Superior temporal gyrus (tissue), 1 donor: ENCODE results near the gene KAZN.

ENCODE experiments used
- DNase-seq: peaks from one replicate; pipeline ENCODE4 v3.0.0-alpha.2; 2016; ENCODE audit errors: extremely low spot score

The KAZN gene

DNA sequence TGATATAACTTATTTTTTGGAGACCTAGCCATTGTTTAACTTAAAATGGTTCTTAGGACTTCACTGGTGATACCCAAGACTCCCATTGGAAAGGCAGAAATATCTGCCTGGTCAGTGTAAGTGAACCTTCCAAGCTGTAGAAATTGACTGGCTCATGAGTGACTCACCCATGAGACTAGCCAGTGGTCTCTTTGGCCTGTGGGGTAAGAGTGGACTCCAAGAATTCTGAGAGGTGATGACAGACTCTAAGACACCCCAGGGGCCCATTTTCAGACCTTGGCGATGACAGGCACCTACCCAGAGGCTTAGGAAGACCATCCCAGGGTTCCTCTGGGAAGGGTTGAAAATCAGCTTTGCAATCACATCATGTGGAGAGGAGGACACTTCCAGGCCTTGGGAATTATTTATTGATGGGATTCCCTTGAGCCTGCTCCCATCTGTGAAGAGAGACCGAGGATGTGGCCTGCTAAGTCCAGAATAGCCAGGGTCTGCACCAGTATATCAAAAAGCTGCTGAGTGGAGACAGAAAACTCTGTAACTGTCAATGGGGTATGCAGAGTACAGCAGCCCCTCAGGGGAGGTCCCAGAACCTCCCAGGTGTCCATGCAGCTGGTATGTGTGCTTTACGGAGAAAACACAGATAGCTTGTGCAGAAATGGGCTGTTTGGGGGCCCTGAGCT is 78.9 kb downstream of the KAZN start:
- no peak for DNase-seq

DNA sequence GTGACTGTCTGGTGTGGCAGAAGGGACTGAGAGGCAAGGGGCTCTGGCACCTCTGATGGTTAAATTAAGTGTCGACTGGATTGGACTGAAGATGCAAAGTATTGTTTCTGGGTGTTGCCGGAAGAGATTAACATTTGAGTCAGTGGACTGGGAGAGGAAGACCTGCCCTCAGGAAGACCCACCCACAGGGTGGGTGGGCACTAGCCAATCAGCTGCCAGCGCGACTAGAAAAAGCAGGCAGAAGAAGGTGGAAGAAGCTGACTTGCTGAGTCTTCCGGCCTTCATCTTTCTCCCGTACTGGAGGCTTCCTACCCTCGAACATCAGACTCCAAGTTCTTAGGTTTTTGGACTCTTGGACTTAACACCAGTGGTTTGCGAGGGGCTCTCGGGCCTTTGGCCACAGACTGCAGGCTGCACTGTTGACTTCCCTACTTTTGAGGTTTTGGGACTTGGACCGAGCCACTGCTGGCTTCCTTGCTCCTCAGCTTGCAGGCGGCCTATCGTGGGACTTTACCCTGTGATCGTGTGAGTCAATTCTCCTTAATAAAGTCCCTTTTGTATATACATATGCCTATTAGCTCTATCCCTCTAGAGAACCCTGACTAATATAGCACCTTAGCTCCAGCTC is 79.6 kb downstream of the KAZN start:
- no peak for DNase-seq

DNA sequence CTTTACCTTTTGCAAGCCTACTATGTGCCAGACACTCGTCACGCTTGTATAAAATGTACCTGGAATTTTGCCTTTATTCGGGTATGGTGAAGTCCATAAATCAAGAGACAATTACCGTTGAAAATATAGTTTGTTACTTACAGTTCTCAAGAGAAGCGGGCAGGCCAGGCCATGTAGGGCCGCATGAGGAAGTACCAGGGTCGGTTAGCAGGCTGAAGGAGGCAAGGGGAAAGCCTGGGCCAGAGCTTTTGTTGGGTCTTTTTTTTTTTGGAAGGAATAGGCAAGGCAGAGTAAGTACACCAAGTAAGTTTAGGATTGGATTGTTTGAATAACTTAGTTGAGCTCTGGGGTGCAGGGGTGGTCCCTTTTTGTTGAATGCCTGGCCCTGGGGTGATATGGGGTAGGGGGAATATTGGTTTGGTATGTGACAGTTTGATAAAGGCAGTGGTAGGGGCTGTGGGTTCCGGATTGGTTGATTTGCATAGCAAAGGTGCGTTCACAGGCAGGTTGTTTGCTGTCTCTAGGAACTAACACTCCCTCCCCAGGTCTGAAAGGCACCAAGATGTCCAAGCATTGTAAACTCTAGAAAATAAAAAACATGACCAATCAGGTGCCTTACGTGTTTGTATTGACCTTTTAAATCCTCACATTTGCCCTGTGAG is 80.7 kb downstream of the KAZN start:
- DNase-seq: no peak

GRCh38 chr1:14681182-14681581 is 82.7 kb downstream of the KAZN start:
- no peak for DNase-seq

- no peak for DNase-seq
Observed at GRCh38 chr1:14682941-14683621, 84.6 kb downstream of the KAZN start.

DNA sequence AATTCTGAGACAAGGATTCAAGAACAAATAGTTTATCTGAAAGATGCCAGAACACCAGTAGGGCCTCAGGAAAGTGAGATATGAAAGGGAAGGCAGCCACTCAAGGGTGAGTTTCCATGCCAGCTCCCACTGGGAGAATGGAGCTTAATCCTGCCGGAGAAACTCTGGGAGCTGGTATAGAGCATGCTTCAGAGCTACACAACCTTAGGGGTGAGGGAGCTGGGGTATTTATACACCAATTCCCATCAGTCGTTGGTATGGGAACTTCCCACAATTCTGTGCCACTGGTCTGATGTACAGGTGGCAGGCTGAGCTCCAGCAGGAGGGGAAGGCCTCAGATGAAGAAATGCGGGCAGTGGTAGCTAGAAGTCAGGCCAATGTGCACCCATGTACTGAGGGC is 86.6 kb downstream of the KAZN start:
- no peak for DNase-seq

DNA sequence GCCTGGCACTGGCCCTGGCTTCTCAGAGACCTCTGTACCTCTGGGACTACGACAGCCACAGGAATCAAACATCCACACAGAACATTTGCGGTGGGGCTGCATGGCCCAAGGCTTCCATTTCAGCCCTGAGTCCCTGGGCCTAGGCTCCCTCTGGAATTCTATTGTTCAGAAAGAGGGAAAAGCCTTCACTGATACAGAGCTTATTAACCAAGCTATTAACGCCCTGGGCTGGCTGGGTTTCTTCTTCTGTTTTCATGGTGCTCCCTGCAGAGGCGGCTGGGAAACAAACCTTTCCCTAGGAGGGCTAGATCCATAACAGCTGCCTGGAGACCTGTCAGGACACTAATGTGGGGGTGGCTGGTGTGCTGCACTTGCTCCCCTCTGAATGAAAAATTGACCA is 88.2 kb downstream of the KAZN start:
- no peak for DNase-seq

DNA sequence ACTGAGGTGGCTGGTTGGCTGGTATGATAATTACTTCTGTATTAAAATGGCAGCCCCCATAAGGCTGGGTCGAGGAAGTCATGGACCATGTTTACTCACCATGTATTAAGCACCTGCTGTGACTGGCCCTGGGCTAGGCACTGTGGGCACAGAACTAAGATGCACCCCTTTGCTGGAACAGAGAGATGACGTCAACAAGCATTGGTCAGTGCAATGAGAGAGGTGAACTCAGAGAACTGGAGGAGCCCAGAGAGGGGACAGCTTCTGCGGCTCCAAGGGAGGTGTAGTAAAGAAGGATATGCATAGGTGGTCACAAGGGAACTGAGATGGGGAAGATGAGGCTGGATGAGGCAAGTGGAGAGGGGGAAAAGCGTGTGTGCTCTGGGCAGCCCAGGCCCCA is 88.7 kb downstream of the KAZN start:
- DNase-seq: no peak

- DNase-seq: peak; percentile 51
Observed at GRCh38 chr1:14689996-14690615, 91.6 kb downstream of the KAZN start.

DNA sequence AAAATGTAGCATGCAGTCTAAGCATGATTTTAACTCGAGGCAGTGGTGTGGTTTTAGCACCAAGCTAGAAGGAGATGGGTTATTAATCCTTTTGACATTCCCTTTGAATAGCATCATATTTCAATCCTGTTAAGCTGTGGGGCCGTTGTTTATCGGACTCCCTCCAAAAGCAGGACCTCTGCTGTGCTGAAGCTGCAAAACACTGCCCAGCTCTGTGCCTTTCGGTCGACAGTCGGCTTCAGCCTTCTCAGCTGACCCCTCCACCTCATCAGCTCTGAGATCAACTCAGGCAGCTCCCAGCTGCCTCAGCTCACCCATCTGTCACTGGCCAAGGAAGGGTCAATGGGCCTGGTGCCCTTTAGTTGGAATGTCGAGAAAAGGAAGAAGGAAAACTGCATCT is 95.5 kb downstream of the KAZN start:
- no peak for DNase-seq

DNA sequence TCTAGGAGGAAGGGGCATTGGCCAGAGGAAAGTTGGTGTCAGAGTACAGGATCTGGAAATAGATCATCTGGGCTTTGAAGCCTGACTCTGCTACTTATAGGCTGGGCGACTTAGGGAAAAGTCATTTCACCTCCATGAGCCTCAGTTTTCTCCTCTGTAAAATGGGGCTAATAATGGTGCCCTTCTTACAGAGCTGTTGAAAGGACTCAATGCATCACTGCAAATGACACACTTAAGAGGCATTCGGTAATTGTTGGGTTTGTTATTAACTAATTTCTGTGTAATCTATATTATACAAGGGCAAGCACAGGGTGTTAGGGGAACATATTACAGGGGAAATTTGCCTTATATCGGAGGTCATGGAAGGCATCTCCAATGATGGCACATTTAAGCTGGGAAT is 96.1 kb downstream of the KAZN start:
- no peak for DNase-seq

DNA sequence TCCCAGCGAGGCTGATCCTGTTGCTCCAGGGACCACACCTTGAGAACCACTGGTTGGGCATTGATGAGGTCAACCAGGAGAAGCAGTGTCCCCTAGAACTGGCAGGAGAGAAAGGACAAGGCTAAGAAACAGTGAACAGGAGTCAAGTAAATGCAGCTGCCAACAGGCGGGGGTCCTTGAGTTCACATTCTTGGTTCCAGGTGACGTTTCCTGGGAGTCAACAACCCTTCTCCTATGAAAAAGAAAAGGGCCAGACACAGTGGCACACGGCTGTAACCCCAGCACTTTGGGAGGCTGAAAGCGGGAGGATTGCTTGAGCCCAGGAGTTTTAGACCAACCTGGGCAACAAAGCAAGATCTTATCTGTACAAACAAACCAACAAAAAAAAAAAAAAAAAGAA is 98.3 kb downstream of the KAZN start:
- no peak for DNase-seq

- no peak for DNase-seq
Observed at GRCh38 chr1:14697353-14697752, 98.9 kb downstream of the KAZN start.

DNA sequence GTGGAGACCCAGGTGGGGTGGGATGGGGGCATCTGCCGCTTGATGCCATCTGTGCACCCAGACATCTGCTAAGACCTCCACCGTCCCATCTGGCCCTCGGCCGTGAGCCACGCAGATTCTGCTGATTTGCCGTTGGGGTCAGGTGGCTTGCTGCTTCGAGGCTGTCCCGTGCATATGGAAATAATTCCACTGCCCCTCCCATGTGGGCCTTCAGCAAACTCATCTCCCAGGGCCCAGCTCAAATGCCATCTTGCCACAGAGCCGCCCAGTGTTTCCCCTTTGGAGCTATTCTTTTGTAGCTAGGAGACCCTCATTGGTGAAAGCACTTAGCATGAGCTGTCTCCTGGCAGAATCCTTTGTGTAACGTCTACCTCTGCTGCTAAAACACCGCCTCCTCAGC is 99.8 kb downstream of the KAZN start:
- DNase-seq: no peak

DNA sequence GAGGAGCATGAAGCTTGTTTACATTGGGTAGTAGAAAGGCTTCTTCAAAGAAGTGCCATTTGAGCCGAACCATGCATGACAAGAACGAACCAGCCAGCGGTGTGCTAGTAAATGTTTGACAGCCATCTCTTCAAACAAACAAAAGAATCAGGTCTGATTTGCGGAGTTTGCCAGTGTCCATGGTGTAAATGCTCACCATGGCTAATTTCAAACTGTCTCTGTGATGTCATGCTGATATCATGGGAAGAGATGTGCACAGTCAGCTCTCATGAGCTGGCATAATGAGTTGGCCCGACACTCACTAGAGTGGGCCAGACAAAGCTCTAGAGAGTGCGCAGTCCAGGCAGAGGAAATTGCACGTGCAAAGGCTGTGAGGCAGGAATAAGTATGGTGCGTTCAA is 101.1 kb downstream of the KAZN start:
- DNase-seq: no peak

DNA sequence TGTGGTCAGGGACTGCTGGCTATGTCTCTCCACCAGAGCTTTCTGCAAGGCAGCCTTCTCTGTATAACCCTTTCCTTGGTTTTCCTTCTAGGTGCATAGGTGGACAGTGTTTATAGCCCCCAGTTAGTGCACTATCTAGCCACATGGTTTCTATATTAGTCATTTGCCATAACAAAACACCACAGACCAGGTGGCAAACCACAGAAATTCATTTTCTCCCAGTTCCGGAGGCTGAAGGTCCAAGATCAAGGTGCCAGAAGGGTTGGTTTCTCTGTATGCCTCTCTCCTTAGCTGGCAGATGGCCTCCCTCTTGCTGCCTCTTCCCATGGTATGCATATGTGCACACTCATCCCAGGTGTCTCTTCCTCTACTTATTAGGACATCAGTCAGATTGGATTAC is 106.4 kb downstream of the KAZN start:
- no peak for DNase-seq

DNA sequence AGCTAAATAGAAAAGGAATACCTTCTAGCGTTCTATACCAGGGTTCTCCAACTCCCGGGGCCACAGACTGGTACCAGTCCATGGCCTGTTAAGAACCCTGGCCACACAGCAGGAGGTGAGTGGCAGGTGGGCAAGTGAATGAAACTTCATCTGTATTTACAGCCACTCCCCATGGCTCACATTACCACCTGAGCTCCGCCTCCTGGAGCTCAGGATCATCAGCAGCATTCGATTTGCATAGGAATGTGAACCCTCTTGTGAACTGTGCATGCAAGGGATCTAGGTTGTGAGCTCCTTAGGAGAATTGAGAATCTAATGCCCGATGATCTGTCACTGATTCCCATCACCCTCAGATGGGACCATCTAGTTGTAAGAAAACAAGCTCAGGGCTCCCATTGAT is 107.3 kb downstream of the KAZN start:
- no peak for DNase-seq

GRCh38 chr1:14706631-14707030 is 108.1 kb downstream of the KAZN start:
- no peak for DNase-seq

DNA sequence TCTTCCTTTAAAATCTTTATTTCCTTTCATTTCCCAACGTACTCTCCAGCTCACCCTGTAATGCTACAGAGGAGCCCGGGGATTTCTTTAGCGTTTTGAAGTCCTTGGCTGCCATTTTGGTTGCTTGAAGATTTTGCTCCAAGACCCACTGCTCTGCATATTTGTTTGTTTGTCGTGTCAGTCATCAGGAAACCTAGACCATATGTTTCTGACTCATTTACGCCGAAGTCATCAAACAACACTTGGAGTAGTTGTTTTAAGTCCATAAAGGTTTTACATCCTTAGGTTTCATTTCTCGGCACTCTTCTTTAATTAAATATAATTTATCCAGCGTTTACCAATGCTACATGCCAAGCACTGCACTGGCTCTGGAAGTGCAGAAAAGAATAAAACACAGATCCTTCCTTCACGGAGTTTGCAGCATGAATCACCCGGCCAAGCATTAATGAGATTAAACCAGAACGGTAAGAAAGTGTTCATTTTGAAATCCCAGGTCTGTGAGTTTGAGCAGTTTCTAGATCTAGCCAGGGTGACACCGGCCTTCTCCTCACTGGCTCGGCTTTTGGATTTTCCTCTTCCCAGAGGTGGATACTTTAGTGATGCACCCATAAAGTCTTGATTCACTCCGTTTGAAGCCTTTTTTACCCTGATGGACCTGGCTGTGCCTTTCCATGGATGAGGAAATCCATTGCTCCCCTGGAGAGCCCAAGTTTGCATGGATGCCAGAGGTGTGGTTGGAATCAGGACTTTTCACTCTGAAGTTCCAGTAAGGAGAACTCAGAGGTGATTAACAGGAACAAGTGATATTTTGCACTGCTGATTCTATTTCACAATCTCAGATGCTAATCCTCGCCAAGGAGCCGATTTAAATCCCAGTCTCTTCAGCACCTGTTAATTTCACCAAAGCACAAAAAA is 109.3 kb downstream of the KAZN start:
- no peak for DNase-seq

- no peak for DNase-seq
Observed at GRCh38 chr1:14710331-14710730, 111.8 kb downstream of the KAZN start.

- no peak for DNase-seq
Observed at GRCh38 chr1:14712136-14712535, 113.7 kb downstream of the KAZN start.
